ENCODE data around the gene PTPRG. TPM values are rescaled to one million over a fixed set of nuclear protein-coding genes. Genes with fewer than 3 reads are reported as not detected.

Gene PTPRG
- total and polyA plus RNA-seq, 2 of the 13 experiments (the other 11 are each of a cell fraction or from before 2014, with no cell fraction given), result 8.0 to 25.3 TPM

GRCh38 chr3:62168356-62168755, 607.0 kb downstream of the PTPRG start:
- Histone ChIP-seq H3K27me3 (ENCODE audit: control insufficient read depth in 1 of 2, insufficient read depth in 2 of 2, low read length in 2 of 2) (no peaks in the 10 kb centered on the region), H3K4me2 (ENCODE audit: low read depth, low read length) (no peak overlapping the region), H3K79me2 (ENCODE audit: insufficient read depth, low read length) (no peaks in the 10 kb centered on the region), H3K4me1 (ENCODE audit: insufficient read depth, low read length) (no peaks in the 10 kb centered on the region), H3K9me3 (ENCODE audit: low read length) (no peaks in the 10 kb centered on the region), H3K36me3 (replicated peaks in 1 of 2; ENCODE audit: control insufficient read depth in 1 of 2, insufficient read depth in 2 of 2, low read length in 2 of 2) (peaks cover 7 to 10% of the 10 kb centered on the region in 2 experiments; a peak in 2 of 5 replicates), H2AFZ (ENCODE audit: low read length) (no peak overlapping the region), H4K20me1 (ENCODE audit: insufficient read depth, low read length) (no peaks in the 10 kb centered on the region), H3K9ac (ENCODE audit: insufficient read depth, low read depth, low read length) (no peak overlapping the region), H3K4me3 (replicated peaks in 1 of 3; ENCODE audit: insufficient read depth in 1 of 3, low read depth in 2 of 3, low read length in 3 of 3) (no peak overlapping the region), H3K27ac (ENCODE audit: extremely low read length, insufficient read depth, low read length) (no peak overlapping the region)
- CTCF ChIA-PET (ENCODE audit: low intra/inter-chr PET ratio, low total read pairs), result no interaction called here
- in situ Hi-C loops (cut with HindIII; ENCODE audit: extremely low pct_ligation_motif_present, low pct_unique_long_range_greater_than_20kb) (no loop called here), intact Hi-C loops (cut with micrococcal nuclease; ENCODE audit: unreplicated experiment) (no loop called here)
- FAIRE-seq (no peak), ATAC-seq (no peak), DNase-seq (ENCODE audit: low spot score) (no peak)
- POLR2A ChIA-PET, result no interaction called here
- no TSS peak for BruUV-seq (replicated peaks)
- TF ChIP-seq ZNF614 (CRISPR knock-in tag; IDR thresholded peaks at IDR 0.05; ENCODE audit: borderline replicate concordance), result no peak
- no peak for TF ChIP-seq ZNF431 (CRISPR knock-in tag; IDR thresholded peaks at IDR 0.05; ENCODE audit: borderline replicate concordance, low read depth)
- no peak for TF ChIP-seq ZNF780A (CRISPR knock-in tag; IDR thresholded peaks at IDR 0.05)
- WGBS (ENCODE audit: low lambda C conversion rate), result 94% methylated on average over 3 of the region's 3 CpGs

- Histone ChIP-seq H3K4me2 (ENCODE audit: low read depth, low read length) (no peak overlapping the region), H3K27me3 (ENCODE audit: control insufficient read depth in 1 of 2, insufficient read depth in 2 of 2, low read length in 2 of 2) (no peaks in the 10 kb centered on the region), H4K20me1 (ENCODE audit: insufficient read depth, low read length) (no peaks in the 10 kb centered on the region), H3K27ac (ENCODE audit: extremely low read length, insufficient read depth, low read length) (no peak overlapping the region), H3K9me3 (ENCODE audit: low read length) (no peaks in the 10 kb centered on the region), H3K4me3 (replicated peaks in 1 of 3; ENCODE audit: insufficient read depth in 1 of 3, low read depth in 2 of 3, low read length in 3 of 3) (no peak overlapping the region), H3K79me2 (ENCODE audit: insufficient read depth, low read length) (no peaks in the 10 kb centered on the region), H2AFZ (ENCODE audit: low read length) (no peak overlapping the region), H3K4me1 (ENCODE audit: insufficient read depth, low read length) (no peaks in the 10 kb centered on the region), H3K36me3 (replicated peaks in 1 of 2; ENCODE audit: control insufficient read depth in 1 of 2, insufficient read depth in 2 of 2, low read length in 2 of 2) (peaks cover 7 to 12% of the 10 kb centered on the region in 2 experiments; a peak in 2 of 5 replicates), H3K9ac (ENCODE audit: insufficient read depth, low read depth, low read length) (no peak overlapping the region)
- no peak for FAIRE-seq
- ChIA-PET CTCF (ENCODE audit: low intra/inter-chr PET ratio, low total read pairs) (no interaction called here), POLR2A (no interaction called here)
- no TSS peak for BruUV-seq (replicated peaks)
- in situ Hi-C loops (cut with HindIII; ENCODE audit: extremely low pct_ligation_motif_present, low pct_unique_long_range_greater_than_20kb), result no loop called here
- 99% methylated on average over 4 of the region's 4 CpGs for WGBS (ENCODE audit: low lambda C conversion rate)
- no peak for ATAC-seq
- no peak for DNase-seq (ENCODE audit: low spot score)
- intact Hi-C loops (cut with micrococcal nuclease; ENCODE audit: unreplicated experiment), result no loop called here
- no peak for TF ChIP-seq NCOA5 (CRISPR knock-in tag; IDR thresholded peaks at IDR 0.05)
- TF ChIP-seq STAG1 (CRISPR knock-in tag; IDR thresholded peaks at IDR 0.05), result no peak
- no peak for TF ChIP-seq KLF16 (CRISPR knock-in tag; IDR thresholded peaks at IDR 0.05)
- TF ChIP-seq SOX5 (CRISPR knock-in tag; IDR thresholded peaks at IDR 0.05; ENCODE audit: borderline replicate concordance), result no peak
- no peak for TF ChIP-seq ZMYM4 (CRISPR knock-in tag; IDR thresholded peaks at IDR 0.05)
- TF ChIP-seq FOXK2 (IDR thresholded peaks at IDR 0.05), result no peak
- no peak for TF ChIP-seq ZBTB33 (CRISPR knock-in tag; IDR thresholded peaks at IDR 0.05)
- no peak for TF ChIP-seq ZNF24 (IDR thresholded peaks at IDR 0.05)
- no peak for TF ChIP-seq MLXIP (CRISPR knock-in tag; IDR thresholded peaks at IDR 0.05; ENCODE audit: borderline replicate concordance)
- no peak for TF ChIP-seq EHMT2 (IDR thresholded peaks at IDR 0.05; ENCODE audit: borderline replicate concordance, low read depth, low read length)
- TF ChIP-seq ZZZ3 (CRISPR knock-in tag; IDR thresholded peaks at IDR 0.05; ENCODE audit: borderline replicate concordance), result no peak
- no peak for TF ChIP-seq TOE1 (CRISPR knock-in tag; IDR thresholded peaks at IDR 0.05)
Observed at GRCh38 chr3:62169906-62170660, 608.7 kb downstream of the PTPRG start.

Data from HepG2 (cell line).